ENCODE results near the gene NF1.
A peak's percentile ranks its signal among the peaks of the same experiment; 100 is the strongest.
"Not testable (repeated sequence)": the region's sequence is repeated elsewhere in the genome, so short reads cannot be mapped to it uniquely, and the experiment has no call there.

Gene NF1

DNA sequence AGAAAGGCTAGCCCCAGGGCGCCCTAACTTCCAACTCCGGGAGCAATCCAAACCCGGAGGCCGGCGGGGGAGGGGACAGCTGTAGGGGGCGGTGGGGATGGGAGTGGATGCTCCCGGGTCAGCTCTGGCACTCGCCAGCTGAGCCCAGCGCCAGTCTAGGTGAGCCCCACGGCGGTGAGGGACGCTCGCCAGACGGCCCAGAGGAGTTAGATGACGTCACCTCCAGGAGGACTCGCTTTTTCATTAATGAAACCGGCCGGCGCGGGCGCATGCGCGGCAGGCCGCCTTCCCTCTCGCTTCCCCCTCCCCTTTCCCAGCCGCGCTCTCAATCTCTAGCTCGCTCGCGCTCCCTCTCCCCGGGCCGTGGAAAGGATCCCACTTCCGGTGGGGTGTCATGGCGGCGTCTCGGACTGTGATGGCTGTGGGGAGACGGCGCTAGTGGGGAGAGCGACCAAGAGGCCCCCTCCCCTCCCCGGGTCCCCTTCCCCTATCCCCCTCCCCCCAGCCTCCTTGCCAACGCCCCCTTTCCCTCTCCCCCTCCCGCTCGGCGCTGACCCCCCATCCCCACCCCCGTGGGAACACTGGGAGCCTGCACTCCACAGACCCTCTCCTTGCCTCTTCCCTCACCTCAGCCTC, at the start of gene NF1:
Gene NF1, plus strand, starts transcription at position 378 of the 636 bp plus-strand sequence. CDS start 333 bp downstream, outside the sequence.
- peak; percentile 98 to 99 (median 99) for DNase-seq

- DNase-seq, result not testable (repeated sequence)
These were observed 47.8 kb upstream of the NF1 start for GRCh38 chr17:31046856-31047425.

DNA sequence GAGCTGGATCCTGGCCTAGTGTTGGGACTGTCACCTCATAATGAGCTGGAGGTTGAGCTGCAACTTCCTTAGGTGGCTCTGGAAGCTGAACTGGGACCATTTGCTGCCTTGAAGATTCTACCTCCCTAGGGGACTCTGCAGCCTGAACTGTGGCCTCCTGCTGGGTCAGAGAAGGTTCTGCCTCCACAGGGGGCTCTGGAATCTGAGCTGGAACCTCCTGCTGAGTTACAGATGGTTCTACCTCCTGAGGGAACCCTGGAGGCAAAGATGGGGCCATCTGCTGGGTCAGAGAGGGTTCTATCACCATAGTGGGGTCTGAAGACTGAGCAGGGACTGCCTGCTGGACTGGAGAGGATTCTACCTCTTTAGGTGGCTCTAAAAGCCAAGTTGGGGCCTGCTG, 46.6 kb upstream of the NF1 start:
- no peak for DNase-seq

DNA sequence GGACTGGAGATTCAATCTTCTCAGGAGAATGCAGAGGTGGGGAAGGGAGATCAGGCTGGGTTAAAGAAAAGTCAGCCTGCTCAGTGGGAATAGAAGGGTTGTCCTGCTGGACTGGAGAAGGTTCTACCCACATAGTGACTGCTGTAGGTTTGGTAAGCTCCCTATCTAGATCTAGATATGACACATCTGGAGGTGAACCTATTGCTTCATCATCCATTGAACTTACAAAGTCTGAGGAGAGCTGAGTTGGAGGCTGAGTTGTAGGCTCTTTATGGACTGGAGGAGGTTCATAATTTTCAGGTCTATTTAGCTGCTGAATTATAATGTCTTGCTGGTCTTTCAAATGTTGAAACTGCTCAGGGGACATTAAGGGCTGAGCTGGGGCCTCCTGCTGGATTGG, 46.0 kb upstream of the NF1 start:
- DNase-seq, result no peak

DNA sequence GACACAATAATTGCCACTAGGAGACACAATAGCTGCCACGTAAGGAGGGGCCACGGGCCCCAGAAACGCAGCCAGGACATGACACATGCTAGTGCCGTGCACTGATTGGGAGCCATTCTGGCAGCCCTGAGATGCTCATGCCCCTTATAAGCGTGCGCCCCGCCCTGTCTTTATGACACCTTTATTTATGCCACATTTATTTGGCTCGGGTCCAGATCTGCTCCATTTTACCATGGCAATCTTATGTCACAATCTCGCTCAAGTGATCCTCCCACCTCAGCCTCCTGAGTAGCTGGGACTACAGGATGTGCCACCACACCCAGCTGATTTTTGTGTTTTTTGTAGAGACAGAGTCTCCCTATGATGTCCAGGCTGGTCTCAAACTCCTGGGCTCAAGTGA, 43.8 kb upstream of the NF1 start:
- no peak for DNase-seq

- peak; percentile 55 to 80 (median 79) for DNase-seq
These were observed 43.3 kb upstream of the NF1 start for GRCh38 chr17:31051506-31051905.

GRCh38 chr17:31052187-31052889, 42.4 kb upstream of the NF1 start:
- DNase-seq, result peak; percentile 76 to 84 (median 83)

- DNase-seq, result no peak
These were observed 41.7 kb upstream of the NF1 start for GRCh38 chr17:31053071-31053470.

- no peak for DNase-seq
These were observed 40.0 kb upstream of the NF1 start for GRCh38 chr17:31054761-31055160.

GRCh38 chr17:31058976-31059375, 35.8 kb upstream of the NF1 start:
- DNase-seq, result peak; percentile 60 to 76 (median 74)

GRCh38 chr17:31060791-31061550, 33.8 kb upstream of the NF1 start:
- peak in 2 of 3 donors; percentile 22 to 26 for DNase-seq

GRCh38 chr17:31061678-31062077, 33.1 kb upstream of the NF1 start:
- peak in 1 of 3 donors; percentile 39 for DNase-seq

GRCh38 chr17:31062346-31062745, 32.4 kb upstream of the NF1 start:
- DNase-seq, result peak; percentile 65 to 69 (median 66)

DNA sequence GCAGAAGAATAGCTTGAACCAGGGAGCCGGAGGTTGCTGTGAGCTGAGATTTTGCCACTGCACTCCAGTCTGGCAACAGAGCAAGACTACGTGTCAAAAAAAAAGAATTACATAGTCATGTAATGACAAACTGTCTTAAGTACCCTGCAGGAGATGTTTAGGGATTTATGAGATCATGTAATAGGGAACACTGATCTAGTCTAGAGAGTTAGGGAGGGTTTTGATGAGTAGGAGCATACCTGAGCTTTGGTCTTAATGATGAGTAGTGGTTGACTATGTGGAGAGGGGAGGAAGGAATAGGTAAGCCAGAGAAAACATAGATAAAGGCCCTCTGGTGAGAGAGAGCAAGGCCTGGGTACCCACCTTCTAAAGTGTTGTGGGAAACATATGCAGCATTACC, 30.1 kb upstream of the NF1 start:
- no peak for DNase-seq

GRCh38 chr17:31067691-31068184, 27.0 kb upstream of the NF1 start:
- peak; percentile 62 to 92 (median 90) for DNase-seq

- DNase-seq, result peak; percentile 60 to 70 (median 60)
These were observed 26.5 kb upstream of the NF1 start for GRCh38 chr17:31068291-31068690.

DNA sequence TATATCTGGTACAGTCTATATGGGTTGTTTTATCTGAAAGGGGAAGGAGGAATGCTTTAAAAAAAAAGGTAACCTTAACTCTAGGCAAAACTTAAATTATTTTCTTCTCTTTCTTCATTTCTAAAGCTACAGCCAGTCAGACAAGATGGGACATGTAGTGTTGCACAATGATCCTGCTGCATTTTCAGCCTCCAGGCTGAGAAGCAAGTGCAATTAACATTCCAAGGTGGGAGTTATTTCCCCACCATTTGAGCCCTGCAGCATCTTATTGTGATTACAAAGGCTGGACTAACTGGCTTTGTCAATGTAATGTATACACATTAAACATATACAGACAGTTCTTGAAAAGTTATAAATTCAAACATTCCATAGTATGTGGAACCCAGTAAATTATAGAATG, 22.6 kb upstream of the NF1 start:
- no peak for DNase-seq

DNA sequence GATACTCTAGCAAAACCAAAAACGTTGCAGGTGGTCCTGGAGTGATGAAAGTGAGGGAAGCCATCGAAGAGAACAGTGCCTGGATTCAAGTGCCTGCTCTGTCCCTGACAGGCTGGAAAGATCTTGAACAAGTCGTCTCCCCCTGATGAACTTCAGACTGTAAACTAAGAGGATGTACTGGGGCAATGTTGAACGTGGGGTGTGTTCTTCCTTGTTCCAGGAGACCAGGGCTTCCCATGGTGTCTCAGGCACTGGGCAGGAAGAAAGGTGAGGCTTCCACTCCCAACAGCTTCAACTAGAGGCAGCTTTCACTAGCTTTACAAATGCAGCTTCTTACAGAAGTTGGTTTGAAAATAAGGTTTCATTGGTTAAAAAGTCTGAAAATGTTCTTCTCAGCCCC, 21.4 kb upstream of the NF1 start:
- no peak for DNase-seq

DNA sequence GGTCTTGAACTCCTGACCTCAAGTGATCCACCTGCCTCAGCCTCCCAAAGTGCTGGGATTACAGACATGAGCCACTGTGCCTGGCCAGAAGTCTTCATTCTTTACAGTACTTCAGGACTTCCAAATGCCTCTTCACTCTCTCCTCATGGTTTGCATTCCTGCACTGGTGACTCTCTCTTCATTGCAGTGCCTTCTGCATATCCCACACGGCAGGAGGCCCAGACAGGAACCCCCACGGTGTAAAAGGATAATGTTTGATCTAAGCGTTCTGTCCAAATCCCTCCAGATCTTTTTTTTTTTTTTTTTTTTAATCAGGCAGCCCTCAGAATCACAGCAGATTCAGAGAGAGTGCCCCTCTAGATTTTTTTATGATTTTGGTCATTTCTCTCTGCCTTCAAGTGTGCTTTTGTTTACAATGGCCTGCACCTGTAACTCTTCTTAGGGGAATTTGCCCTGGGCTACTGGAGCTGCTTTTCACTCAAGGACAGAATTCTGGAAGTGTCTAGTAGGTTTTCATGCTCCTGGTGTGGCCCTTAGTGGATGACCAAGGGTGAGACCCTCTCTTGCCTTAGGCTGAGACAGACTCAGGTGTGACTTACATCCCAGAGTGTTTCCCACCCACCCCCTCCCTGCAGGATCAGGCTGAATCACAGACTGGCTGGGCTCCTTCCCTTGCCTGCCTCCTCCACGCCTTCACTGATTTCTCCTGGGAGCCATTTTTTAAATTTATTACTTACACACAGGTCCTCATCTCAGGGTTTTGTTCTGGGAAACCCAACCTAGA, 19.8 kb upstream of the NF1 start:
- no peak for DNase-seq

DNA sequence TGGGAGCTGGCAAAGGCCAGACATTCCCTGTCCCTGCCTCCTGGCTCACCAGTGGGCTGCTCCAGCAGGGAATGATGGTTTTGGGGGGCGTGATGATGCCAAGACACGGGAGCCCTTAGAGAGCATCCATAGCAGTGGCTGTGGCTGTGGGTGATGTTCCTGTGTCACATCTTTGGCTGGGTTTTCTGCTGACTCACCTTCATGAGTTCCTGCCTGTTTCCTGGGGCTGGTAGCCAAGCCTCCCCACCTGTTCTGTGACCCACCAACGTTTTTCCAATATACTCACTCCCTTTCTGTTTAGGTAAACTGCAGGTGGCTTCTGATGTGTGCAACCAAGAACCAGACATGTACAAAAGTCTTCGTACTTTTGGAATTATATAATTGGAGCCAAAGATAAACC, 16.5 kb upstream of the NF1 start:
- no peak for DNase-seq

DNA sequence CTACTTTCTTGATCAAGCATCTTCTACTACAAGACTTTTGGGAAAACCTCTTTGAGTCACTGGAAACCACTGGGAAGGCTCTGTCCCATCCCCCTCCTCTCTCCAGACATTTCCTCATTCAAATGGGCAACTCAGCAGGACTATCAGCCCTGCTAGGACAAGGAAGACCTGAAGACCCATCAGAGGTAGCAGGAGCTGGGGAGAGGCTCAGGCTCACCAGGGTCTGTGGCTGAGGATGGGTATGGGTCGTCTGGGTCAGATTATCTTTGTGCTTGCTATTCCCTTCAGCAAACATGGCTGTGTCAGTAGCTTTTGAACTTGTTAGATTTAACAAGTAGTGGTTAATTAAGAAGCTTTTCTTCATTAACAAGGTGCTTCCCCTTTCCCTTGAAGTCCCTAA, 15.0 kb upstream of the NF1 start:
- peak; percentile 33 to 45 (median 40) for DNase-seq

DNA sequence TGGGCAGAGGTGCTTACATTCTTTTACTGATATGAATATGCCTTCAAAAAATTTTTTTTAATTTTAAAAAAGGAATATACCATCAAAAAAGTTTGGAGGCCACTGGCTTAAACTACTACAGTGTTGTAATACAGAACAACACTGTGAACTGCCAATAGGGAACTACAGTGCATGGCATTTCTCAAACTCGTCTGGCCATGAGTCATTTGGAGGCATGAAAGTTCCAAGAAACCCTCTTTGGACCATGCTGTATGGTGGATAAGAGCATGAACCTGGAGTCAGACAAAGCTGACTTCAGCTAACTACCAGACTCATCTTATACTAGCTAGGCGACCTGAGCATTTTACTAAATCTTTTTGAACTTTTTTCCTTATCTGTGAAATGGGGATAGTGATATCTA, 9.2 kb upstream of the NF1 start:
- peak; percentile 71 to 86 (median 85) for DNase-seq

Data from suppressor macrophage treated with lipopolysaccharide for 1 hour (primary cell).